ENCODE results near the gene MAD2L1BP. TPM values are rescaled to one million over a fixed set of nuclear protein-coding genes. Genes with fewer than 3 reads are reported as not detected.

MAD2L1BP gene
- total RNA-seq, 2 experiments from 2014 or later, result 30.8 to 43.3 TPM

- H4K20me1 ChIP-seq (ENCODE audit: insufficient read depth, low read length), result peaks cover 10% of the 10 kb centered on the region; the same call in 1 of the 2 replicates
- H3K4me1 ChIP-seq (ENCODE audit: insufficient read depth, low read length, poor library complexity, severe bottlenecking), result peaks cover 36% of the 10 kb centered on the region
- H3K4me2 ChIP-seq (ENCODE audit: low read length), result no peak overlapping the region
- H3K79me2 ChIP-seq (ENCODE audit: insufficient read depth, low read depth, low read length), result peaks cover 63% of the 10 kb centered on the region
- H3K9me2 ChIP-seq (ENCODE audit: insufficient read depth, low read length), result no peaks in the 10 kb centered on the region
- no peaks in the 10 kb centered on the region for H3K9me3 ChIP-seq (ENCODE audit: low read length)
- no peak for TF ChIP-seq EZH2phosphoT487 (IDR thresholded peaks at IDR 0.05; ENCODE audit: borderline replicate concordance, low read depth, low read length)
- no peak for TF ChIP-seq CTCF (conservative IDR thresholded peaks at IDR 0.05; ENCODE audit: low read length)
- H3K27ac ChIP-seq (ENCODE audit: low read depth, low read length, poor library complexity, severe bottlenecking), result no peak overlapping the region
- CTCF ChIA-PET (ENCODE audit: unreplicated experiment), result interaction anchor here (0.5 to 1.0 kb wide), 2 partner anchors 22 to 498 kb away, joined by 3 read pairs; no protein-coding TSS in a partner anchor
- no TSS peak for BruUV-seq (replicated peaks)
- intact Hi-C loops (cut with micrococcal nuclease; ENCODE audit: unreplicated experiment), result no loop called here
- no peak overlapping the region for H2AFZ ChIP-seq (ENCODE audit: low read length)
- peaks cover 68% of the 10 kb centered on the region for H3K36me3 ChIP-seq (ENCODE audit: insufficient read depth, low read length)
- POLR2A ChIA-PET, result interaction anchor here (1.4 kb wide), 1 partner anchor 15 kb away, joined by 3 read pairs; no protein-coding TSS in a partner anchor
- no peak overlapping the region for H3K4me3 ChIP-seq (ENCODE audit: low read depth, low read length, poor library complexity, severe bottlenecking)
- DNase-seq (ENCODE audit: low spot score), result no peak
Observed at GRCh38 chr6:43682724-43683429, 47.2 kb downstream of the MAD2L1BP start.

- no peaks in the 10 kb centered on the region for H3K9me2 ChIP-seq (ENCODE audit: insufficient read depth, low read length)
- peak overlapping the region; percentile 52 for H3K4me2 ChIP-seq (ENCODE audit: low read length)
- peaks cover 63% of the 10 kb centered on the region for H3K79me2 ChIP-seq (ENCODE audit: insufficient read depth, low read depth, low read length)
- ChIA-PET POLR2A (interaction anchor here (1.4 kb wide), 1 partner anchor 14 kb away, joined by 3 read pairs; no protein-coding TSS in a partner anchor), CTCF (ENCODE audit: unreplicated experiment) (interaction anchor here (0.5 kb wide), 1 partner anchor 497 kb away, joined by 3 read pairs; no protein-coding TSS in a partner anchor)
- no TSS peak for BruUV-seq (replicated peaks)
- peaks cover 58% of the 10 kb centered on the region for H3K36me3 ChIP-seq (ENCODE audit: insufficient read depth, low read length)
- no peak overlapping the region for H2AFZ ChIP-seq (ENCODE audit: low read length)
- H3K27ac ChIP-seq (ENCODE audit: low read depth, low read length, poor library complexity, severe bottlenecking), result peak overlapping the region; percentile 41
- TF ChIP-seq CTCF (conservative IDR thresholded peaks at IDR 0.05; ENCODE audit: low read length) (no peak), EZH2phosphoT487 (IDR thresholded peaks at IDR 0.05; ENCODE audit: borderline replicate concordance, low read depth, low read length) (no peak)
- peak; percentile 63 for DNase-seq (ENCODE audit: low spot score)
- intact Hi-C loops (cut with micrococcal nuclease; ENCODE audit: unreplicated experiment), result loop anchor here (1.0 kb wide), 1 partner anchor 31 kb away; no protein-coding TSS in a partner anchor
- peaks cover 42% of the 10 kb centered on the region for H3K4me1 ChIP-seq (ENCODE audit: insufficient read depth, low read length, poor library complexity, severe bottlenecking)
- H4K20me1 ChIP-seq (ENCODE audit: insufficient read depth, low read length), result peaks cover 10% of the 10 kb centered on the region; the same call in 1 of the 2 replicates
- H3K4me3 ChIP-seq (ENCODE audit: low read depth, low read length, poor library complexity, severe bottlenecking), result peak overlapping the region; percentile 5
- H3K9me3 ChIP-seq (ENCODE audit: low read length), result no peaks in the 10 kb centered on the region
Observed at GRCh38 chr6:43683708-43684455, 48.2 kb downstream of the MAD2L1BP start.

All from OCI-LY7 (cell line).